H1 (cell line): Measurements from ENCODE around the gene TPST2. TPM values are rescaled to one million over a fixed set of nuclear protein-coding genes. Genes with fewer than 3 reads are reported as not detected.

Experiments used
- CTCF ChIA-PET: fragments of 300-600 bp; sonication (Branson Sonifier 250); formaldehyde crosslinking; loops from one replicate; lab custom pipeline; 2021; ENCODE audit not compliant: partially characterized antibody; lab: Charles Lee
- POLR2A ChIA-PET: fragments of 300-600 bp; sonication (Branson Sonifier 250); formaldehyde crosslinking; loops from one replicate; lab custom pipeline; 2021; ENCODE audit warnings: inconsistent platforms; ENCODE audit not compliant: partially characterized antibody; lab: Charles Lee
- DNase-seq, 2 experiments: peaks; one replicate each; pipeline versions ENCODE4 v3.0.0 to v3.0.0-alpha.2; 2010 to 2022; ENCODE audit warnings: low spot score in 2 of 2, low read depth in 1 of 2, mixed read lengths in 1 of 2
- FAIRE-seq: peaks from 2 replicates; lab custom pipeline; 2011; peaks lifted over from hg19 to GRCh38; lab: Jason Lieb, UNC
- H2AFZ ChIP-seq: 2 replicates; pipeline ENCODE4 v1.8.1; 2012; ENCODE audit warnings: low read length, inconsistent platforms
- H2AK5ac ChIP-seq: 2 replicates; pipeline ENCODE4 v1.6.1; 2013; ENCODE audit warnings: low read depth, low read length
- H2BK120ac ChIP-seq: replicated peaks from 2 replicates; pipeline ENCODE3; 2013; ENCODE audit warnings: low read depth, low read length, inconsistent platforms
- H2BK12ac ChIP-seq: 2 replicates; pipeline ENCODE4 v1.6.1; 2013; ENCODE audit warnings: low read depth, low read length
- H2BK15ac ChIP-seq: 2 replicates; pipeline ENCODE4 v1.6.1; 2013; ENCODE audit warnings: low read length
- H2BK20ac ChIP-seq: 2 replicates; pipeline ENCODE4 v1.6.1; 2013; ENCODE audit warnings: low read length
- H2BK5ac ChIP-seq: 2 replicates; pipeline ENCODE4 v1.6.1; 2013; ENCODE audit warnings: low read depth, low read length
- H3K14ac ChIP-seq: 2 replicates; pipeline ENCODE4 v1.6.1; 2013; ENCODE audit warnings: inconsistent platforms; ENCODE audit not compliant: insufficient read length
- H3K18ac ChIP-seq: 2 replicates; pipeline ENCODE4 v1.6.1; 2013; ENCODE audit warnings: low read length; ENCODE audit errors: extremely low read depth
- H3K23ac ChIP-seq: 2 replicates; pipeline ENCODE4 v1.6.1; 2013; ENCODE audit warnings: inconsistent platforms; ENCODE audit not compliant: insufficient read length
- H3K23me2 ChIP-seq: 2 replicates; pipeline ENCODE4 v1.6.1; 2013; ENCODE audit warnings: low read depth, low read length
- H3K27ac ChIP-seq: 2 replicates; pipeline ENCODE4 v1.6.1; 2011; ENCODE audit warnings: low read depth, low read length, inconsistent platforms
- H3K27me3 ChIP-seq, 4 experiments: replicated peaks in 1 of 4; 1 replicate in 1 of 4; 2 replicates in 3 of 4; pipeline versions ENCODE4 v1.6.1 to v1.8.1; 2011 to 2013; ENCODE audit warnings: low read length in 3 of 4, mild to moderate bottlenecking in 3 of 4, inconsistent platforms in 2 of 4, mixed read lengths in 2 of 4, moderate library complexity in 1 of 4; ENCODE audit not compliant: control insufficient read depth in 3 of 4, insufficient read depth in 3 of 4; ENCODE audit errors: extremely low read depth in 1 of 4
- H3K36me3 ChIP-seq, 4 experiments: 2 replicates each; pipeline versions ENCODE4 v1.6.1 to v1.8.1; 2011 to 2013; ENCODE audit warnings: mild to moderate bottlenecking in 4 of 4, low read length in 3 of 4, moderate library complexity in 2 of 4, control low read depth in 1 of 4, inconsistent platforms in 1 of 4; ENCODE audit not compliant: insufficient read depth in 4 of 4, control insufficient read depth in 2 of 4
- H3K4ac ChIP-seq: replicated peaks from 2 replicates; pipeline ENCODE3; 2013; ENCODE audit warnings: low read length, low read depth, mixed read lengths, inconsistent platforms; ENCODE audit not compliant: insufficient read length
- H3K4me1 ChIP-seq, 4 experiments: replicated peaks in 1 of 4; 1 replicate in 1 of 4; 2 replicates in 3 of 4; pipeline versions ENCODE4 v1.6.1 to v1.8.1; 2011 to 2013; ENCODE audit warnings: low read length in 3 of 4, inconsistent platforms in 2 of 4, mixed read lengths in 1 of 4; ENCODE audit not compliant: insufficient read depth in 4 of 4, control insufficient read depth in 3 of 4
- H3K4me2 ChIP-seq, 2 experiments: 2 replicates each; pipeline versions ENCODE4 v1.6.1 to v1.8.1; 2011 to 2013; ENCODE audit warnings: low read depth in 2 of 2, low read length in 2 of 2, control low read depth in 1 of 2, inconsistent platforms in 1 of 2, mild to moderate bottlenecking in 1 of 2; ENCODE audit not compliant: insufficient read depth in 1 of 2
- H3K4me3 ChIP-seq, 4 experiments: fragments of 200-600, 300-600 bp in 1 of 4; sonication (generic), shearing (Covaris generic), sonication (Bioruptor Twin) in 1 of 4; 2 replicates each; pipeline versions ENCODE4 v1.5.1 to v1.8.1; 2011 to 2016; ENCODE audit warnings: low read length in 4 of 4, low read depth in 3 of 4, control low read depth in 2 of 4, inconsistent platforms in 2 of 4, mild to moderate bottlenecking in 2 of 4, mixed read lengths in 1 of 4, moderate library complexity in 1 of 4; ENCODE audit not compliant: insufficient read depth in 2 of 4; ENCODE audit errors: extremely low read depth in 1 of 4
- H3K56ac ChIP-seq: replicated peaks from 2 replicates; pipeline ENCODE3; 2013; ENCODE audit warnings: low read depth, mild to moderate bottlenecking, mixed read lengths, low read length, inconsistent platforms; ENCODE audit not compliant: insufficient read length
- H3K79me1 ChIP-seq: 2 replicates; pipeline ENCODE4 v1.6.1; 2013; ENCODE audit warnings: low read depth, low read length, control low read depth
- H3K79me2 ChIP-seq, 2 experiments: 2 replicates each; pipeline versions ENCODE4 v1.6.1 to v1.8.1; 2012 to 2013; ENCODE audit warnings: low read length in 2 of 2, mild to moderate bottlenecking in 2 of 2, inconsistent platforms in 1 of 2; ENCODE audit not compliant: insufficient read depth in 2 of 2, control insufficient read depth in 1 of 2
- H3K9ac ChIP-seq, 4 experiments: replicated peaks in 1 of 4; 1 replicate in 1 of 4; 2 replicates in 3 of 4; pipeline versions ENCODE4 v1.6.1 to v1.8.1; 2011 to 2013; ENCODE audit warnings: low read depth in 3 of 4, low read length in 3 of 4, control low read depth in 2 of 4, mild to moderate bottlenecking in 2 of 4, moderate library complexity in 2 of 4, inconsistent platforms in 1 of 4; ENCODE audit errors: extremely low read depth in 1 of 4
- H3K9me3 ChIP-seq, 2 experiments: 2 replicates each; pipeline versions ENCODE4 v1.6.1 to v1.8.1; 2012 to 2013; ENCODE audit warnings: mild to moderate bottlenecking in 2 of 2, moderate library complexity in 2 of 2, control low read depth in 1 of 2, inconsistent platforms in 1 of 2, low read depth in 1 of 2, low read length in 1 of 2, mixed read lengths in 1 of 2; ENCODE audit not compliant: insufficient read depth in 2 of 2
- H4K20me1 ChIP-seq, 2 experiments: replicated peaks in 1 of 2; 2 replicates each; pipeline versions ENCODE3 to v1.8.1; 2011 to 2013; ENCODE audit warnings: inconsistent platforms in 2 of 2, low read length in 2 of 2, mild to moderate bottlenecking in 1 of 2; ENCODE audit not compliant: insufficient read depth in 2 of 2, control insufficient read depth in 1 of 2
- H4K5ac ChIP-seq: 2 replicates; pipeline ENCODE4 v1.6.1; 2013; ENCODE audit warnings: low read length, low read depth, mixed read lengths, inconsistent platforms; ENCODE audit not compliant: insufficient read length
- H4K8ac ChIP-seq: 2 replicates; pipeline ENCODE4 v1.8.0; 2013; ENCODE audit warnings: mild to moderate bottlenecking, moderate library complexity, low read length, inconsistent platforms; ENCODE audit not compliant: insufficient read depth; ENCODE audit errors: extremely low read depth
- H4K91ac ChIP-seq: replicated peaks from 2 replicates; pipeline ENCODE3; 2013; ENCODE audit warnings: low read length, mixed read lengths, inconsistent platforms; ENCODE audit not compliant: insufficient read length
- CEBPB ChIP-seq: IDR thresholded peaks from 2 replicates; pipeline ENCODE4 v1.6.1; 2012; ENCODE audit warnings: low read depth, low read length
- JUN ChIP-seq: IDR thresholded peaks from 2 replicates; pipeline ENCODE4 v1.6.1; 2011; ENCODE audit warnings: low read depth, mild to moderate bottlenecking, improper control_type of control experiment, low read length
- NRF1 ChIP-seq: IDR thresholded peaks from 2 replicates; pipeline ENCODE4 v1.6.1; 2011; ENCODE audit warnings: mild to moderate bottlenecking, low read depth, low read length, improper control_type of control experiment
- SIN3A ChIP-seq, 2 experiments: IDR thresholded peaks in 1 of 2; conservative IDR thresholded peaks in 1 of 2; 2 replicates each; pipeline ENCODE4 v1.6.1; 2011 to 2012; ENCODE audit warnings: low read length in 2 of 2, improper control_type of control experiment in 1 of 2, low read depth in 1 of 2, mild to moderate bottlenecking in 1 of 2
- WGBS, 2 experiments: shearing (Covaris generic) in 1 of 2; methylation state at CpG; one replicate each; pipeline versions ENCODE4 v1.1.6 to v1.1.7; 2013 to 2015; ENCODE audit warnings: low lambda C conversion rate in 2 of 2, mixed read lengths in 2 of 2, inconsistent platforms in 1 of 2, low coverage in 1 of 2, missing lambda C conversion rate in 1 of 2; ENCODE audit not compliant: insufficient replicate concordance in 2 of 2, insufficient coverage in 1 of 2, insufficient read length in 1 of 2; ENCODE audit errors: extremely low coverage in 1 of 2, missing lambda C conversion rate in 1 of 2; 5-methylcytosine and 5-hydroxymethylcytosine counted together
- polyA plus RNA-seq, 7 experiments: library from polyadenylated mRNA; depleted of rRNA in 3 of 7; stranded (reverse) in 5 of 7; unstranded in 2 of 7; fragments of >200 nt in 5 of 7; fragments of 200-250 nt in 2 of 7; gene quantifications; 1 replicate in 5 of 7; 2 replicates in 1 of 7; 4 replicates in 1 of 7; pipeline versions ENCODE4 v1.2.1 to v1.2.3, GENCODE V29; 2011 to 2013; ENCODE audit warnings: missing spikeins in 2 of 7, mixed read lengths in 2 of 7
- total RNA-seq: library from RNA; stranded (reverse); fragmentation: NEBNext Ultra II Directional; extraction: Animal tissue kit (Norgen Biotek cat#: 25700); gene quantifications from 2 replicates; pipeline ENCODE4 v1.2.1, GENCODE V29; 2021
- TF ChIP-seq, protein P1 (sequence below): IDR thresholded peaks from 2 replicates; pipeline ENCODE4 v1.6.1; 2012; ENCODE audit warnings: low read length, inconsistent platforms

TPST2 gene
- total and polyA plus RNA-seq, 2 of the 8 experiments (the other 6 are each of a cell fraction or from before 2014, with no cell fraction given) = 58.8 to 143 TPM

- Histone ChIP-seq H3K79me2 (peaks cover 4 to 19% of the 10 kb centered on the region in 2 experiments), H2AK5ac (no peak overlapping the region), H3K9me3 (no peaks in the 10 kb centered on the region), H3K18ac (no peak overlapping the region), H3K27me3 (no peaks in the 10 kb centered on the region), H3K23me2 (peaks cover 6% of the 10 kb centered on the region; the same call in 1 of the 2 replicates), H4K8ac (no peak overlapping the region), H3K56ac (no peak overlapping the region), H3K23ac (no peak overlapping the region), H2AFZ (no peak overlapping the region), H3K9ac (peak overlapping the region in 1 of 4 experiments; percentile 1; a peak in 2 of 7 replicates), H3K27ac (no peak overlapping the region), H4K5ac (no peak overlapping the region), H3K14ac (no peak overlapping the region), H4K20me1 (no peaks in the 10 kb centered on the region), H3K4me2 (peak overlapping the region; percentile 77 to 94; a peak in 1 of 4 replicates), H3K36me3 (peaks cover 6 to 13% (median 13%) of the 10 kb centered on the region in 4 experiments; a peak in 5 of 8 replicates), H3K4me3 (no peak overlapping the region; a peak in 1 of 8 replicates), H4K91ac (no peak overlapping the region), H3K4me1 (peaks cover 0 to 5% (median 3%) of the 10 kb centered on the region in 4 experiments; a peak in 3 of 7 replicates), H2BK20ac (no peak overlapping the region), H3K4ac (no peak overlapping the region), H2BK120ac (no peak overlapping the region), H3K79me1 (no peaks in the 10 kb centered on the region; the same call in 1 of the 2 replicates), H2BK12ac (no peak overlapping the region), H2BK15ac (no peak overlapping the region)
- DNase-seq (no peak), FAIRE-seq (no peak)
- WGBS, 2 experiments = 70% methylated on average over 1 of the region's 1 CpG; no CpG with 5 or more reads in 1 of the 2 experiments
- ChIA-PET CTCF (interaction anchor here (1.0 to 1.5 kb wide), 3 partner anchors 10 to 148 kb away, joined by 3 to 4 read pairs (median 4); no protein-coding TSS in a partner anchor), POLR2A (interaction anchor here (1.1 to 2.4 kb wide), 3 partner anchors 11 to 159 kb away, joined by 5 to 13 read pairs (median 13); partner anchors contain the start of genes HPS4 and SRRD)
- TF ChIP-seq, protein P1, sequence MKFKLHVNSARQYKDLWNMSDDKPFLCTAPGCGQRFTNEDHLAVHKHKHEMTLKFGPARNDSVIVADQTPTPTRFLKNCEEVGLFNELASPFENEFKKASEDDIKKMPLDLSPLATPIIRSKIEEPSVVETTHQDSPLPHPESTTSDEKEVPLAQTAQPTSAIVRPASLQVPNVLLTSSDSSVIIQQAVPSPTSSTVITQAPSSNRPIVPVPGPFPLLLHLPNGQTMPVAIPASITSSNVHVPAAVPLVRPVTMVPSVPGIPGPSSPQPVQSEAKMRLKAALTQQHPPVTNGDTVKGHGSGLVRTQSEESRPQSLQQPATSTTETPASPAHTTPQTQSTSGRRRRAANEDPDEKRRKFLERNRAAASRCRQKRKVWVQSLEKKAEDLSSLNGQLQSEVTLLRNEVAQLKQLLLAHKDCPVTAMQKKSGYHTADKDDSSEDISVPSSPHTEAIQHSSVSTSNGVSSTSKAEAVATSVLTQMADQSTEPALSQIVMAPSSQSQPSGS = no peak
- TF ChIP-seq CEBPB (0 out of 2 replicates have a peak, but pooled peaks have one; percentile 10), JUN (no peak), SIN3A (conservative IDR thresholded peaks at IDR 0.05 in 1 of 2, IDR thresholded peaks at IDR 0.05 in 1 of 2; ENCODE audit: low read depth in 1 of 2, low read length in 2 of 2) (no peak), NRF1 (no peak)
- TF ChIP-seq, all 59 proteins: peak for 1
- H2BK5ac ChIP-seq = no peak overlapping the region
Observed at GRCh38 chr22:26513838-26514237, 76.1 kb downstream of the TPST2 start.
